Measurements from ENCODE around the gene FGR.
A peak's percentile ranks its signal among the peaks of the same experiment; 100 is the strongest.
"Not testable (repeated sequence)": the region's sequence is repeated elsewhere in the genome, so short reads cannot be mapped to it uniquely, and the experiment has no call there.

Gene FGR

DNA sequence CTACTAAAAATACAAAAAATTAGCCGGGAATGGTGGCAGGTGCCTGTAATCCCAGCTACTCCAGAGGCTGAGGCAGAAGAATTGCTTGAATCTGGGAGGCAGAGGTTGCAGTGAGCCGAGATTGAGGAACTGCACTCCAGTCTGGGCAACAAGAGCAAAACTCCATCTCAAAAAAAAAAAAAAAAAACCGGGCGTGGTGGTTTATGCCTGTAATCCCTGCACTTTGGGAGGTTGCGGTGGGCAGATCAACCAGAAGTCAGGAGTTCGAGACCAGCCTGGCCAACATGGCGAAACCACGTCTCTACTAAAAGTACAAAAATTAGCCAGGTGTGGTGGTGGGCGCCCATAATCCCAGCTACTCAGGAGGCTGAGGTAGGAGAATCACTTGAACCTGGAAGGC, 5.5 kb upstream of the FGR start:
- in situ Hi-C loops (cut with MboI; ENCODE audit: low pct_unique_long_range_greater_than_20kb, low sequenced_read_pairs); DNase-seq: not testable (repeated sequence)

GRCh38 chr1:27638805-27639204, 3.8 kb upstream of the FGR start:
- no peak for DNase-seq
- in situ Hi-C loops (cut with MboI; ENCODE audit: low pct_unique_long_range_greater_than_20kb, low sequenced_read_pairs) = no loop called here

DNA sequence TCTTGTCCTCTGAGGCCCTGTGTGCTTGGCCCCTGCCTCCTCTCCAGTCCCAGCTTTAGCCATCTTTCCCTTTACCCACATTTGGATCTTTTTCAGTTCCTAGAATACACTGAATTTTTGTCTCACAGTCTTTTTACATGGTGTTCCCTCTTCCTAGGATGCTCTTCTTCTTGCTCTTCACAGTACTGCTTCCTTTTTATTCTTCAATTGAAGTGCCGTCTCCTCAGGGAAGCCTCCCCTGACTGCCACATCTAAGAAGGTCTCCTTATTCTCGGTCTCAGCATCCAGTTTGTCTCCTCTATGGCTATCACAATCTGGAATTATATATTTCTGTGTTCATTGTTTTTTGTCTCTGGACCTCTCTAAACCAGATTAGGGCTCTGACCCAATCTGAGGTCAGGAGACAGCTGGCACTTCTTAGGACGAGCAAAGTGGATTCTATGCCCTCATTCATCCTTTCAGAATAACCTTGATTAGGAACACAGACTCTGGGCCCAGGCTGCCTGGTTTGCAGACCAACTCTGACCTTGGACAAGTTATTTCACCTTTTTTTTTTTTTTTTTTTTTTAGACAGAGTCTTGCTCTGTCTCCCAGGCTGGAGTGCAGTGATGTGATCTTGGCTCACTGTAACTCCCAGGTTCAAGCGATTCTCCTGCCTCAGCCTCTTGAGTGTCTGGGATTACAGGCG, 3.2 kb upstream of the FGR start:
- DNase-seq = no peak
- in situ Hi-C loops (cut with MboI; ENCODE audit: low pct_unique_long_range_greater_than_20kb, low sequenced_read_pairs) = no loop called here

- in situ Hi-C loops (cut with MboI; ENCODE audit: low pct_unique_long_range_greater_than_20kb, low sequenced_read_pairs) = no loop called here
These were observed 584 bp upstream of the FGR start for GRCh38 chr1:27635396-27636142.

GRCh38 chr1:27634177-27634984, 604 bp downstream of the FGR start:
- in situ Hi-C loops (cut with MboI; ENCODE audit: low pct_unique_long_range_greater_than_20kb, low sequenced_read_pairs) = no loop called here
- peak; percentile 51 for DNase-seq

More at GRCh38 chr1:27635396-27636142, 584 bp upstream of the FGR start:
- DNase-seq = no peak

- in situ Hi-C loops (cut with MboI; ENCODE audit: low pct_unique_long_range_greater_than_20kb, low sequenced_read_pairs) = no loop called here
- no peak for DNase-seq
These were observed 1.3 kb downstream of the FGR start for GRCh38 chr1:27633640-27634176.

- DNase-seq = no peak
- in situ Hi-C loops (cut with MboI; ENCODE audit: low pct_unique_long_range_greater_than_20kb, low sequenced_read_pairs) = no loop called here
These were observed 1.7 kb downstream of the FGR start for GRCh38 chr1:27633298-27633610.

DNA sequence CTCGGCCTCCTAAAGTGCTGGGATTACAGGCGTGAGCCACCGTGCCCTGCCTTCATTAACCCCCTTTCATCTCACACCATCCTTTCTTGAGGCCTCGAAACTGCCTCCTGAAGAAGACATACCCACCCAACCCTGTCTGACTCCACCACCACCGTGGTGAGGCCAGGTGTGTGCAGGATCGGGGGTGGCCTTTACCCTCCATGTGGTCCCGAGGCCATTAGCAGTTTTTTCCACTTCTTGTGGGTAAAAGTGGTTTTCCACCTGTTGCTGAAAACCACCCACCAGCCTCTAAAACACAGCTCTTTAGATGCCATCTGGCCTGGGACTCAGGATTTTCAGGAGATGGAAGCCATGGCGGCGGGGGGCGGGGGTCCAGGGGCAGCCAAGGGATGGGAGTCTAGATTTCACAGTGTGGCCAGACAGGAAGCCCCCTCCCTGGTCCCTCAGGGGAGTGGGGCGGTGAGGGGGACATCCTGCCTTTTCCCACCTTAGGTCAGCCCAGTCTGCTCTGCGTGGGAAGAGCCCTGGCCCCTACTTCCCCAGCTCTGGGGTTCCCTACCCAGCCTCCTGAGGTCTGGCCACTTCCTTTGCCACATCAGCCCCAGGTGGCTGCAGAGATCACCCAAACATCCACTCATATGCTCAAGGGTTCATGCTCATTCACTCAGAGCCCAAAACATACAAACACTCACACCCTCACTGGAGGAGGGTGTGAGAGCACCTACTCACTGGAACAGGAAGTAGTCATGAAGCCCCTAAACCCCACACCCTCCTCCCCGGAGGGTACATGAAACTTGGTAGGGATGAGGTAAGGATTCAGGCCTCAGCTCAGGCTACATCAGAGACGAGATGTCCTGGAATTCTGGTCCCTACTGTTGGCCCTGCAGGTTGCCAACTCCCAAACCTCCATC, 2.3 kb downstream of the FGR start:
- DNase-seq = peak; percentile 62
- in situ Hi-C loops (cut with MboI; ENCODE audit: low pct_unique_long_range_greater_than_20kb, low sequenced_read_pairs) = no loop called here

DNA sequence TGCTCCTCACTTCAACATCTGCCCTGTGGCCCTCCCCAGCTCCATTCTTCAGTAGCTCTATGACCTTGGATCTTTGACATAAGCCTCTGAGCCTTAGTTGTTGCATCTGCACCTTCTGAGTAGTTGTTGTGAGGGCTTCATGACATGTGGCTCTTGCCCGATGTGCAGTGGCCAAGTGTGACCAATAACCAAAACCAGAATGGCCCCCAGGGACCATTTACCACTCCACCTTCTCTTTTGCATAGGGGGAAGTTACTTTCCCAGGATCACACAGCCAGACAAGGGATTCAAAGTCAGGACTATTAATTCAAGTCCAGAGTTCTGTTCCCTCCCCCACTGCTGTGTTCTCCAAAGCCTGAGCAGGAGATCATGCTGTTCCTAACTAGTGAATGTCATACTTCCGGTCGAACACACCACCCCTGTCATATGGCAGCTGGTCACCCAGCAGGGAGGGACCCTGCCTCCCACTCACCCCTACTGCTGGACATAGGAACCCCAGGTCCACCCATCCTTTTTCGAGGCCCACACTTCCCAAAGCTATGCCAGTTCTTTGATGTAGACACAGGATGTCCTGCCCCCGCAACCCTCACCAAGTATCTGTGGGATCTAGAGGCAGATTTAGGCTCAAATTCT, 4.0 kb downstream of the FGR start:
- DNase-seq = no peak
- in situ Hi-C loops (cut with MboI; ENCODE audit: low pct_unique_long_range_greater_than_20kb, low sequenced_read_pairs) = no loop called here

- in situ Hi-C loops (cut with MboI; ENCODE audit: low pct_unique_long_range_greater_than_20kb, low sequenced_read_pairs) = no loop called here
- DNase-seq = no peak
These were observed 6.3 kb downstream of the FGR start for GRCh38 chr1:27628712-27629111.

DNA sequence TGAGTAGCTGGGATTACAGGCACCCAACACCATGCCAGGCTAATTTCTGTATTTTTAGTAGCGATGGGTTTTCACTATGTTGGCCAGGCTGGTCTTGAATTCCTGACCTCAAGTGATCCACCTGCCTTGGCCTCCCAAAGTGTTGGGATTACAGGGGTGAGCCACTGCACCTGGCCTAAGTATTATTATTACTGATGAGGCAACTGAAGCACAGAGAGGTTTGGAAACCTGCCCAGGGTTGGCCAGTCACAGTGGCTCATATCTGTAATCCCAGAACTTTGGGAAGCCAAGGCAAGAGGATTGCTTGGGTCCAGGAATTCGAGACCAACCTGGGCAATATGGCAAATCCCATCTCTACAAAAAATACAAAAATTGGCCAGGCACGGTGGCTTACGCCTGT, 7.3 kb downstream of the FGR start:
- in situ Hi-C loops (cut with MboI; ENCODE audit: low pct_unique_long_range_greater_than_20kb, low sequenced_read_pairs); DNase-seq: not testable (repeated sequence)

DNA sequence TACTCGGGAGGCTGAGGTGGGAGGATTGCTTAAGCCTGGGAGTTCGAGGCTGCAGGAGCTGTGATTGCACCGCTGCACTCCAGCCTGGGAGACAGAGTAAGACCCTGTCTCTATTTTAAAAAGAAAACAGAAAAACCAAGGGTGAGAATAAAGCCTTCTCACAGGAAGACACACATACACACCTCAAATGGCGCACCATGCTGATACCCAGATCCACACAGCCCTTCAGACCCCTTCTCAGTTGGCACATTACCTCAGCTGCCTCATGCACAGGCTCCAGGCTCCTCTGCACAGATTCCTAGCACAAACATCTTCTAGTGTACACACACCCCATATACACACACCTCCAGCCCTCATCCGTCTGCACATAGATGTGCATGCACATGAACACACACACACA, 7.9 kb downstream of the FGR start:
- no peak for DNase-seq
- in situ Hi-C loops (cut with MboI; ENCODE audit: low pct_unique_long_range_greater_than_20kb, low sequenced_read_pairs) = no loop called here

DNA sequence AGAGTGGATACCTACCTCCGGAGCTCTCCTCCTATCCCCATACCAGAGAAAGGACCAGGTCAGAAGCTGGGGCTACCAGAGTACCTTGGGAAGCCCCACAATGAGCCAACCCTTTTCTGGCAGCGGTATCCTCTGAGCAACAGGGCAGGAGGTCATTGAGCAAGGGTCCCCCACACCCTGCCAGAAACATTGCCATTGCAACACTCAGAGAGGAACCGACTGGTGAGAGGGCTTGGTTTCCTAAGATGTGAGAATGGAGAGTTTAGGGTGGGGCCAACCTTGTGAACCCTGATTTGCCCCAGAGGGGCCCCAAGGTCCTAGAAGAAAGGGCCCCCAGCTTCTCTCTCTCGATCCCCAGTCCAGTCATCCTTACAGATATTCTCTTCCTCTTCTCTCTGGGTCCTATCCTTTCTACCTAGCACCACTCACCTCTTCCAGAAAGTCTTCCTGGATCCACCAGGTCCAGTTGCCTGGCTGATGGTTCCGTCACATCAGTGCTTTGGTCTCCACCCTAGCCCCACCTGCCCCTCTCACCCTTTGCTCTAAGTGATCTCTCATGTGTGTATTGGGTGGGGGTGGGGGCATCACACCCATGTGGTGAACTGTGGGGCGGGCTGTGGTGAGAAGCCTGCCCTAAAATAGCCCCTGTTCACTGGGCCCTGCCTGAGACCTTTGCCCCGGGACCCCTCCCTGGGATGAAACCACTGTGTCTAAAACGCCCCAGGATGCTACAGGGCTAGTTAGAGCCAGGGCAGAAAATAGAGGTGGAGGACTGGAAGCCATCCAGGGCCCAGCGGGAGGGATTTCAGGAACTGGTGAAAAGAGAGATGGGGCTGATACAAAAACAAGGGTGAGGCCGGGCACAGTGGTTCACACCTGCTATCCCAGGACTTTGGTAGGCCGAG, 8.7 kb downstream of the FGR start:
- DNase-seq = no peak
- in situ Hi-C loops (cut with MboI; ENCODE audit: low pct_unique_long_range_greater_than_20kb, low sequenced_read_pairs) = no loop called here

- in situ Hi-C loops (cut with MboI; ENCODE audit: low pct_unique_long_range_greater_than_20kb, low sequenced_read_pairs) = no loop called here
- DNase-seq = no peak
These were observed 10.4 kb downstream of the FGR start for GRCh38 chr1:27624467-27625178.

DNA sequence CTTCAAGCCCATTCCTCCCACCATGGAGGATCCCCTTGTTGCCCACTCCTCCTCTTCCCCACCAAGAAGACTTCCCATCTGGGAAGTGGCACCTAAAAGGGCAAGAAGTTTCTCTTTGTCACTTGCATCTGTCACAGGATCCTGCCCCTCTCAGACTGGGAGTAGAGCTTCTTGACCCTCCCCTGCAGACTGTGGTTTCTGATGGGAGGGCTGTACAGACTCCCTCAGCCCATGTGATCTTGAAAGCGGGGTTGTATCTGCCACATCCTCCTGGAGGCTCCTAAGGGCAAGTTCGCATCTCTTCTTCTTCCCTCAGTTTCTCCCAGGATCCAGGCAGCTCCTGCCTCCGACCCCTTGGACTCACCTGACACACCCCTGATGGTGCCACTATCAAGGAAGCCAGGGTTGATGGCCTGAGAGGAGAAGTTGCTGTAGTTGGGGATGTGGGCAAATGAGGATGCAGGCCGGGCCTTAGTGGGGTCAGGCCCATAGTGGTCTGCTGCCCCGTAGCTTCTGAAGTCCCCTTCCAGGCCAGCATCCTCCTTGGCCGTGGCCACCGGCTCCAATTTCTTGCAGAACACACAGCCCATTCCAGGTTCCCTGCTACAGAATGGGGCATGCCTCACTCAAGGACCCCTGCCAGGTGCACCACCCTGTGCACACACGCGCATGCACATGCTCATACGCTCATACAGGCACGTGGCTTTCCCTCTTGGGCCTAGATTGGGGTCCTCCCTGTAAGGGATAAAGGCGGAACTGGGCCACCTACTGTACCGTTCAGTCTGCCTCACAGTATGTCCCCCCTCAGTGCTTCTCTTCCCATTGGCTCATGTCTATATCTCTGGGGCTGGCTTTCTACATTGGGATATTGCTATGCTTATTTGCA, 11.4 kb downstream of the FGR start:
- in situ Hi-C loops (cut with MboI; ENCODE audit: low pct_unique_long_range_greater_than_20kb, low sequenced_read_pairs) = no loop called here
- DNase-seq = peak; percentile 50

DNA sequence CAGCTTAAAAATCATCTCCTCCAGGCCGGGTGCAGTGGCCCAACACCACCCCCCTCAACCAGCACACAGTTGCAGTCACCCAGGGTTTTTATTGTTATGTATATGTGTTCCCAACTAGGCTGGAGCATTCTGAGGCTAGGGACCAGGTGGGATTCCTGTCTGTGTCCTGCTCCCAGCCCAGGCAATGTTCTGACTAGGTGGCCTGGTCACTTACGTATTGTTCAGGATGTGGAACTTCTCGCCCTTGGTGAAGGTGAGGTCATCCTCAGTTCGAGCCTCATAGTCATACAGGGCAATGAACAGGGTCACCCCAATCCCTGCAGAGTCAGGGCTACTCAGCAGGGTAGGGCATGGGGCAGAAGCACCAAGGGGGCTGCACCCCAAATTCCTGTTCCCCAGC, 12.2 kb downstream of the FGR start:
- in situ Hi-C loops (cut with MboI; ENCODE audit: low pct_unique_long_range_greater_than_20kb, low sequenced_read_pairs) = no loop called here
- no peak for DNase-seq
